K562 (cell line): ENCODE measurements around the gene ARFRP1. TPM values are rescaled to one million over a fixed set of nuclear protein-coding genes. Genes with fewer than 3 reads are reported as not detected.

Experiments used
- CBX5 ChIP-seq: IDR thresholded peaks from 2 replicates; pipeline ENCODE4 v1.6.1; 2014; ENCODE audit warnings: low read depth, borderline replicate concordance
- DPF2 ChIP-seq: fragments of 450-650 bp; IDR thresholded peaks from 2 replicates; pipeline ENCODE4 v1.6.1; 2016
- GABPB2 ChIP-seq: fragments of 250-450 bp; sonication (Bioruptor Pico); conservative IDR thresholded peaks from 2 replicates; pipeline ENCODE4 v1.5.1; 2021; ENCODE audit warnings: mild to moderate bottlenecking
- HDAC8 ChIP-seq: fragments of 450-650 bp; IDR thresholded peaks from 2 replicates; pipeline ENCODE4 v1.6.1; 2016; ENCODE audit warnings: mild to moderate bottlenecking, missing genetic modification characterization, moderate library complexity, missing compliant biosample characterization
- HINFP ChIP-seq: fragments of 450-650 bp; conservative IDR thresholded peaks from 2 replicates; pipeline ENCODE4 v1.6.1; 2016; ENCODE audit warnings: missing genetic modification characterization, low read depth, mild to moderate bottlenecking, control low read depth, missing compliant biosample characterization
- JUNB ChIP-seq: fragments of 450-650 bp; formaldehyde crosslinking; conservative IDR thresholded peaks from 2 replicates; pipeline ENCODE4 v1.4.0; 2020; ENCODE audit warnings: mild to moderate bottlenecking
- KLF1 ChIP-seq: fragments of 450-650 bp; IDR thresholded peaks from 2 replicates; pipeline ENCODE4 v1.6.1; 2016; ENCODE audit warnings: missing genetic modification characterization, missing compliant biosample characterization
- MTA3 ChIP-seq: fragments of 450-650 bp; formaldehyde crosslinking; IDR thresholded peaks from 2 replicates; pipeline ENCODE4 v1.6.1; 2017; ENCODE audit warnings: mild to moderate bottlenecking, borderline replicate concordance
- OTX1 ChIP-seq: fragments of 450-650 bp; formaldehyde crosslinking; IDR thresholded peaks from 2 replicates; pipeline ENCODE4 v1.4.0; 2022; ENCODE audit warnings: mild to moderate bottlenecking
- POLR3G ChIP-seq: IDR thresholded peaks from 2 replicates; pipeline ENCODE4 v1.6.1; 2011; ENCODE audit not compliant: insufficient read length, insufficient replicate concordance; ENCODE audit errors: extremely low read depth
- RBBP5 ChIP-seq: fragments of 200-600 bp; sonication (generic); IDR thresholded peaks from 2 replicates; pipeline ENCODE4 v1.6.1; 2012; ENCODE audit warnings: borderline replicate concordance, mild to moderate bottlenecking, low read length, control low read depth, inconsistent platforms; ENCODE audit not compliant: insufficient read depth, poor library complexity, severe bottlenecking
- REST ChIP-seq, 2 experiments: fragments of 450-650 bp; formaldehyde crosslinking in 1 of 2; IDR thresholded peaks; 2 replicates each; pipeline versions ENCODE4 v1.4.0 to v1.6.1; 2014 to 2020; ENCODE audit warnings: mild to moderate bottlenecking in 2 of 2, borderline replicate concordance in 1 of 2, low read depth in 1 of 2
- RHOXF2B ChIP-seq: fragments of 250-450 bp; sonication (Bioruptor Pico); conservative IDR thresholded peaks from 2 replicates; pipeline ENCODE4 v1.5.1; 2021
- SMARCE1 ChIP-seq: fragments of 450-650 bp; IDR thresholded peaks from 2 replicates; pipeline ENCODE4 v1.7.1; 2016; ENCODE audit warnings: mild to moderate bottlenecking
- TSC22D4 ChIP-seq: fragments of 450-650 bp; IDR thresholded peaks from 2 replicates; pipeline ENCODE4 v1.6.1; 2016; ENCODE audit warnings: missing genetic modification characterization, missing biosample characterization, control low read depth
- ZNF124 ChIP-seq: sonication (generic); formaldehyde crosslinking; IDR thresholded peaks from 2 replicates; pipeline ENCODE4 v1.8.1; 2022; ENCODE audit warnings: missing genetic modification reagents
- ZNF140 ChIP-seq: fragments of 250-450 bp; sonication (Bioruptor Pico); IDR thresholded peaks from 2 replicates; pipeline ENCODE4 v1.8.0; 2021; ENCODE audit warnings: moderate library complexity, mild to moderate bottlenecking, inconsistent platforms
- ZNF354B ChIP-seq: fragments of 250-450 bp; sonication (Bioruptor Pico); IDR thresholded peaks from 2 replicates; pipeline ENCODE4 v1.4.0; 2020
- ZNF384 ChIP-seq: IDR thresholded peaks from 2 replicates; pipeline ENCODE4 v1.6.1; 2012; ENCODE audit warnings: low read depth, low read length, improper control_type of control experiment
- ZSCAN29 ChIP-seq: fragments of 450-650 bp; IDR thresholded peaks from 2 replicates; pipeline ENCODE4 v1.6.1; 2017
- polyA plus RNA-seq, 8 experiments: library from polyadenylated mRNA; depleted of rRNA in 4 of 8; stranded (reverse) in 5 of 8; unstranded in 3 of 8; fragments of >200 nt; fragmentation: Nextera tagmentation in 2 of 8; fragmentation: Illumina TruSeq in 1 of 8; extraction: Ambion mirVana in 2 of 8; extraction: Trizol in 1 of 8; gene quantifications; 2 replicates each; pipeline versions ENCODE4 v1.2.1 to v1.2.3, GENCODE V29; 2011 to 2014; ENCODE audit warnings: inconsistent platforms in 1 of 8, missing spikeins in 1 of 8
- total RNA-seq, 7 experiments: library from RNA; depleted of rRNA in 6 of 7; stranded (reverse); fragments of >200 nt in 6 of 7; fragmentation: Illumina TruSeq in 2 of 7; extraction: Trizol in 2 of 7; gene quantifications; 2 replicates each; pipeline versions ENCODE4 v1.2.1 to v1.2.3, GENCODE V29; 2011 to 2021; ENCODE audit warnings: low replicate concordance in 1 of 7

The ARFRP1 gene
- total and polyA plus RNA-seq, 9 of the 15 experiments (the other 6 are each of a cell fraction or from before 2014, with no cell fraction given), result 2.2 to 78.9 (median 37.3) TPM

GRCh38 chr20:63653041-63653973 lies 54.5 kb downstream of the ARFRP1 start, which contains the start of gene STMN3 (continued):
- TF ChIP-seq SMARCE1, result no peak
- TF ChIP-seq ZNF354B (CRISPR knock-in tag), result no peak
- TF ChIP-seq HINFP (tag), result no peak
- TF ChIP-seq REST (IDR thresholded peaks at IDR 0.05; ENCODE audit: borderline replicate concordance), result peak; percentile 100
- TF ChIP-seq REST (CRISPR knock-in tag; IDR thresholded peaks at IDR 0.05; ENCODE audit: low read depth), result peak; percentile 99
- no peak for TF ChIP-seq RHOXF2B (CRISPR knock-in tag)
- no peak for TF ChIP-seq TSC22D4
- TF ChIP-seq POLR3G, result no peak
- TF ChIP-seq HDAC8 (tag), result no peak
- TF ChIP-seq CBX5, result 0 out of 2 replicates have a peak, but pooled peaks have one; percentile 38
- no peak for TF ChIP-seq JUNB (CRISPR knock-in tag)
- no peak for TF ChIP-seq ZNF124
- TF ChIP-seq ZNF140 (CRISPR knock-in tag), result no peak
- TF ChIP-seq RBBP5, result peak; percentile 6
- TF ChIP-seq ZSCAN29, result no peak
- no peak for TF ChIP-seq MTA3
- peak; percentile 85 for TF ChIP-seq KLF1 (tag)
- no peak for TF ChIP-seq OTX1
- TF ChIP-seq GABPB2 (CRISPR knock-in tag), result no peak
- TF ChIP-seq DPF2, result peak; percentile 57; the same call in 1 of the 2 replicates
- TF ChIP-seq ZNF384, result no peak
